Thymus (tissue), 11 donors: ENCODE data around the gene TP53TG5. TPM values are rescaled to one million over a fixed set of nuclear protein-coding genes. Genes with fewer than 3 reads are reported as not detected.
A peak's percentile ranks its signal among the peaks of the same experiment; 100 is the strongest.

Source experiments
- DNase-seq, 9 donors: peaks; one replicate each; pipeline ENCODE4 v3.0.0-alpha.2; 2013; ENCODE audit warnings: low spot score in 9 of 9, low read depth in 6 of 9, missing footprints in 1 of 9
- H3K27ac ChIP-seq, 2 donors: one replicate each; pipeline ENCODE4 v1.5.1; 2013; ENCODE audit warnings: control low read depth in 1 of 2, low read depth in 1 of 2, low read length in 1 of 2, mild to moderate bottlenecking in 1 of 2, moderate library complexity in 1 of 2
- H3K27me3 ChIP-seq, 2 donors: one replicate each; pipeline ENCODE4 v1.5.1; 2013; ENCODE audit warnings: low read length in 1 of 2; ENCODE audit not compliant: control insufficient read depth in 2 of 2, insufficient read depth in 1 of 2
- H3K36me3 ChIP-seq, 2 donors: one replicate each; pipeline ENCODE4 v1.5.1; 2013; ENCODE audit warnings: low read length in 1 of 2, mild to moderate bottlenecking in 1 of 2, moderate library complexity in 1 of 2; ENCODE audit not compliant: control insufficient read depth in 2 of 2, insufficient read depth in 2 of 2
- H3K4me1 ChIP-seq, 2 donors: one replicate each; pipeline ENCODE4 v1.5.1; 2013; ENCODE audit warnings: low read length in 2 of 2; ENCODE audit not compliant: control insufficient read depth in 2 of 2, insufficient read depth in 2 of 2
- H3K4me3 ChIP-seq, 2 donors: one replicate each; pipeline ENCODE4 v1.5.1; 2013; ENCODE audit warnings: low read length in 2 of 2, control low read depth in 1 of 2, mild to moderate bottlenecking in 1 of 2
- H3K9me3 ChIP-seq, 2 donors: one replicate each; pipeline ENCODE4 v1.5.1; 2013; ENCODE audit warnings: low read length in 1 of 2, mild to moderate bottlenecking in 1 of 2; ENCODE audit not compliant: control insufficient read depth in 2 of 2, insufficient read depth in 1 of 2
- WGBS: extraction: QIAGEN DNeasy Blood & Tissue Kit; methylation state at CpG from one replicate; pipeline ENCODE4 v1.1.7; 2013; 5-methylcytosine and 5-hydroxymethylcytosine counted together
- polyA plus RNA-seq: library from polyadenylated mRNA; stranded (reverse); fragments of 200-250 nt; gene quantifications from one replicate; pipeline ENCODE4 v1.2.3, GENCODE V29; 2013
- total RNA-seq: library from RNA; stranded (reverse); fragments of 120-200 nt; gene quantifications from one replicate; pipeline ENCODE4 v1.2.4, GENCODE V29; 2013
- donor health status: healthy.

TP53TG5 gene
- total and polyA plus RNA-seq, 2 donors, result 0.24 to 0.27 TPM

GRCh38 chr20:45407067-45407745, 29.1 kb upstream of the TP53TG5 start:
- peaks cover 4 to 18% of the 10 kb centered on the region in 2 donors for H3K4me1 ChIP-seq
- DNase-seq, result no peak
- no peaks in the 10 kb centered on the region for H3K36me3 ChIP-seq
- peak overlapping the region; percentile 17 to 82 for H3K27ac ChIP-seq
- H3K9me3 ChIP-seq, result peaks cover 0 to 5% of the 10 kb centered on the region in 2 donors
- peak overlapping the region; percentile 49 to 77 for H3K4me3 ChIP-seq
- H3K27me3 ChIP-seq, result peaks cover 11 to 59% of the 10 kb centered on the region in 2 donors
- WGBS, result 43% methylated on average over 30 of the region's 30 CpGs

GRCh38 chr20:45406260-45407066, 28.3 kb upstream of the TP53TG5 start:
- H3K4me1 ChIP-seq, result peaks cover 4 to 18% of the 10 kb centered on the region in 2 donors
- H3K27me3 ChIP-seq, result peaks cover 11 to 59% of the 10 kb centered on the region in 2 donors
- WGBS, result under 1% methylated on average over 87 of the region's 87 CpGs
- peak overlapping the region in 1 of 2 donors; percentile 82 for H3K27ac ChIP-seq
- H3K36me3 ChIP-seq, result no peaks in the 10 kb centered on the region
- H3K4me3 ChIP-seq, result peak overlapping the region; percentile 49 to 77
- peak in 3 of 9 donors; percentile 40 to 55 (median 44) for DNase-seq
- peaks cover 0 to 5% of the 10 kb centered on the region in 2 donors for H3K9me3 ChIP-seq

GRCh38 chr20:45405571-45406259, 27.6 kb upstream of the TP53TG5 start:
- 3% methylated on average over 49 of the region's 49 CpGs for WGBS
- peaks cover 4 to 18% of the 10 kb centered on the region in 2 donors for H3K4me1 ChIP-seq
- H3K9me3 ChIP-seq, result peaks cover 2 to 10% of the 10 kb centered on the region in 2 donors
- H3K4me3 ChIP-seq, result peak overlapping the region; percentile 49 to 77
- no peaks in the 10 kb centered on the region for H3K36me3 ChIP-seq
- DNase-seq, result peak in 1 of 9 donors; percentile 3
- H3K27ac ChIP-seq, result peak overlapping the region in 1 of 2 donors; percentile 82
- peaks cover 11 to 59% of the 10 kb centered on the region in 2 donors for H3K27me3 ChIP-seq

- DNase-seq, result no peak
- Histone ChIP-seq H3K27ac (no peak overlapping the region), H3K4me1 (peaks cover 4 to 18% of the 10 kb centered on the region in 2 donors), H3K9me3 (peaks cover 5 to 14% of the 10 kb centered on the region in 2 donors), H3K4me3 (no peak overlapping the region), H3K36me3 (no peaks in the 10 kb centered on the region), H3K27me3 (peaks cover 11 to 53% of the 10 kb centered on the region in 2 donors)
- WGBS, result 98% methylated on average over 1 of the region's 1 CpG
Observed at GRCh38 chr20:45404438-45404837, 26.3 kb upstream of the TP53TG5 start.

GRCh38 chr20:45402946-45403345, 24.8 kb upstream of the TP53TG5 start:
- peaks cover 5 to 9% of the 10 kb centered on the region in 2 donors for H3K9me3 ChIP-seq
- peaks cover 11 to 44% of the 10 kb centered on the region in 2 donors for H3K27me3 ChIP-seq
- H3K36me3 ChIP-seq, result no peaks in the 10 kb centered on the region
- no peak overlapping the region for H3K4me3 ChIP-seq
- 98% methylated on average over 1 of the region's 1 CpG for WGBS
- peaks cover 4 to 14% of the 10 kb centered on the region in 2 donors for H3K4me1 ChIP-seq
- DNase-seq, result no peak
- H3K27ac ChIP-seq, result no peak overlapping the region

- Histone ChIP-seq H3K36me3 (no peaks in the 10 kb centered on the region), H3K9me3 (peaks cover 5 to 9% of the 10 kb centered on the region in 2 donors), H3K4me3 (no peak overlapping the region), H3K4me1 (peaks cover 0 to 3% of the 10 kb centered on the region in 2 donors), H3K27ac (no peak overlapping the region), H3K27me3 (peaks cover 5 to 20% of the 10 kb centered on the region in 2 donors)
- DNase-seq, result no peak
- WGBS, result 95% methylated on average over 6 of the region's 6 CpGs
Observed at GRCh38 chr20:45400346-45401031, 22.4 kb upstream of the TP53TG5 start.

GRCh38 chr20:45399018-45399417, 20.9 kb upstream of the TP53TG5 start:
- Histone ChIP-seq H3K27ac (no peak overlapping the region), H3K9me3 (peaks cover 5 to 9% of the 10 kb centered on the region in 2 donors), H3K27me3 (peaks cover 5 to 6% of the 10 kb centered on the region in 2 donors), H3K4me3 (no peak overlapping the region), H3K36me3 (no peaks in the 10 kb centered on the region), H3K4me1 (no peaks in the 10 kb centered on the region)
- 98% methylated on average over 1 of the region's 1 CpG for WGBS
- no peak for DNase-seq

- no peak for DNase-seq
- Histone ChIP-seq H3K27ac (no peak overlapping the region), H3K4me3 (no peak overlapping the region), H3K36me3 (no peaks in the 10 kb centered on the region), H3K9me3 (no peaks in the 10 kb centered on the region), H3K4me1 (no peaks in the 10 kb centered on the region), H3K27me3 (no peaks in the 10 kb centered on the region)
- WGBS, result 95% methylated on average over 7 of the region's 7 CpGs
Observed at GRCh38 chr20:45395114-45395415, 16.9 kb upstream of the TP53TG5 start.
